ES-I3 (cell line): ENCODE data around the gene KHSRP.

ENCODE experiments used
- H3K36me3 ChIP-seq: 2 replicates; pipeline ENCODE4 v1.6.1; 2013; ENCODE audit warnings: mild to moderate bottlenecking, low read length, control low read depth, moderate library complexity; ENCODE audit not compliant: insufficient read depth
- H3K4me1 ChIP-seq: 2 replicates; pipeline ENCODE4 v1.6.1; 2013; ENCODE audit warnings: mild to moderate bottlenecking, control low read depth, low read length; ENCODE audit not compliant: insufficient read depth
- H3K9ac ChIP-seq: 2 replicates; pipeline ENCODE4 v1.6.1; 2013; ENCODE audit warnings: low read depth, mild to moderate bottlenecking, low read length, moderate library complexity
- H3K9me3 ChIP-seq: 2 replicates; pipeline ENCODE4 v1.6.1; 2013; ENCODE audit warnings: mild to moderate bottlenecking, low read length, moderate library complexity; ENCODE audit not compliant: control insufficient read depth, insufficient read depth

Gene KHSRP

DNA sequence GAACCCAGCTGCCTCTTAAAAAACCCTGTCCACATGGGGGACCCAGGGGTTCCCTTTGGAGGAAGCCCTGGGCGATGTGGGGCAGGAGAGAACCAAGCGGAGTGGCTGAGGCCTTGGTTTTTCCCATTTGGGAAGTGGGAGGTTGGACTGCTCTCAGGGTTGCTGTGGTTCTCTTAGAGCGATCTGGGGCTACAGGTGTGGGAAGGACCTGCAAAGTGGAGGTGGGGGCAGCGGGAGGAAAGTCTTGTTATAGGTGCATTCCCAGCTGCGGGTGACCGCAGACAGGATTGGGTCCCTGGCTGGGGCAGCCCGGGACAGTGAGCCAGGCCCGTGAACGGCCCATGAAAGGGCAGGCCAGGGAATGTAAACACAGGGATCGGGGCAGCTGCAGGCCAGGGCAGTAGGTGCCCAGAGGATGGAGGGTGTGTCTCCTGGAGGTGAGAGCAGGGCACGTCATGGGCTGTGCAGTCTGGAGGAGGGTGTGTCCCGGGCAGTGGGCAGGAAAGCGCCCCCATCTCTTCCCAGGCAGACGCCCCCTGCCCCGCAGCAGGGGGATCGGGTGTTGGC is 34.2 kb upstream of the KHSRP start:
- Histone ChIP-seq H3K4me1 (peaks cover 9% of the 10 kb centered on the region; the same call in 1 of the 2 replicates), H3K9me3 (peaks cover 5% of the 10 kb centered on the region), H3K9ac (peak overlapping the region; percentile 79; the same call in 1 of the 2 replicates), H3K36me3 (peaks cover 2% of the 10 kb centered on the region; the same call in 1 of the 2 replicates)

GRCh38 chr19:6457958-6458694 is 33.5 kb upstream of the KHSRP start:
- Histone ChIP-seq H3K9ac (peak overlapping the region; percentile 79; the same call in 1 of the 2 replicates), H3K4me1 (peaks cover 9% of the 10 kb centered on the region; the same call in 1 of the 2 replicates), H3K9me3 (peaks cover 5% of the 10 kb centered on the region), H3K36me3 (peaks cover 5% of the 10 kb centered on the region; the same call in 1 of the 2 replicates)

GRCh38 chr19:6455924-6456323 is 31.3 kb upstream of the KHSRP start:
- H3K36me3 ChIP-seq, result peaks cover 5% of the 10 kb centered on the region; the same call in 1 of the 2 replicates
- H3K9ac ChIP-seq, result no peak overlapping the region
- H3K9me3 ChIP-seq, result peaks cover 5% of the 10 kb centered on the region
- peaks cover 9% of the 10 kb centered on the region; the same call in 1 of the 2 replicates for H3K4me1 ChIP-seq

GRCh38 chr19:6453951-6454565 is 29.4 kb upstream of the KHSRP start:
- peaks cover 5% of the 10 kb centered on the region for H3K9me3 ChIP-seq
- peaks cover 5% of the 10 kb centered on the region; the same call in 1 of the 2 replicates for H3K36me3 ChIP-seq
- H3K9ac ChIP-seq, result no peak overlapping the region
- H3K4me1 ChIP-seq, result peaks cover 9% of the 10 kb centered on the region; the same call in 1 of the 2 replicates

- H3K36me3 ChIP-seq, result peaks cover 5% of the 10 kb centered on the region; the same call in 1 of the 2 replicates
- H3K9ac ChIP-seq, result no peak overlapping the region
- peaks cover 5% of the 10 kb centered on the region for H3K9me3 ChIP-seq
- no peaks in the 10 kb centered on the region for H3K4me1 ChIP-seq
Measured at GRCh38 chr19:6452899-6453298, 28.3 kb upstream of the KHSRP start.

- Histone ChIP-seq H3K9me3 (peaks cover 5% of the 10 kb centered on the region), H3K9ac (no peak overlapping the region), H3K36me3 (peaks cover 5% of the 10 kb centered on the region; the same call in 1 of the 2 replicates), H3K4me1 (no peaks in the 10 kb centered on the region)
Measured at GRCh38 chr19:6452223-6452614, 27.6 kb upstream of the KHSRP start.

- peaks cover 5% of the 10 kb centered on the region for H3K9me3 ChIP-seq
- H3K9ac ChIP-seq, result no peak overlapping the region
- H3K4me1 ChIP-seq, result no peaks in the 10 kb centered on the region
- H3K36me3 ChIP-seq, result peaks cover 8% of the 10 kb centered on the region
Measured at GRCh38 chr19:6451583-6452222, 27.1 kb upstream of the KHSRP start.

DNA sequence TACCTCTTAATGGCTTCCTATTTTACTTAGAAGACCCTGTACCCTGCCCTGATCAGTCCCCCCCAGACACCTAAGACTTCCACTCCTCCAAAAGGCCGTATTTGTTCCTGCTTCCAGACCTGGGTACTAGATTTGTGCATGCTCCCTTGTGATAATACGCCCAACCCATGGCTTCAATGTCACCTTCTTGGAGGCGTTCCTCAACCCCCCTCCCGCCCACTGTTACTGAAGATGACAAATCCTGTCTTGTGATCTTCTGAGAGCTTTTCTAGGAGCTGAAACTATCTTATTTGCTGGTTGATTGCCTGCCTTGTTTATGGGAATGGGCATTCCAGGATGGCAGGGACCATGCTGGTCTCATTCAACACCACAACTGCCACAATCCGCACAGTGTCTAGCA is 25.6 kb upstream of the KHSRP start:
- no peaks in the 10 kb centered on the region for H3K4me1 ChIP-seq
- H3K9ac ChIP-seq, result no peak overlapping the region
- peaks cover 5% of the 10 kb centered on the region for H3K9me3 ChIP-seq
- H3K36me3 ChIP-seq, result peaks cover 9% of the 10 kb centered on the region

GRCh38 chr19:6448045-6448444 is 23.4 kb upstream of the KHSRP start:
- H3K36me3 ChIP-seq, result peaks cover 4% of the 10 kb centered on the region; the same call in 1 of the 2 replicates
- no peaks in the 10 kb centered on the region for H3K9me3 ChIP-seq
- H3K4me1 ChIP-seq, result no peaks in the 10 kb centered on the region
- H3K9ac ChIP-seq, result no peak overlapping the region

DNA sequence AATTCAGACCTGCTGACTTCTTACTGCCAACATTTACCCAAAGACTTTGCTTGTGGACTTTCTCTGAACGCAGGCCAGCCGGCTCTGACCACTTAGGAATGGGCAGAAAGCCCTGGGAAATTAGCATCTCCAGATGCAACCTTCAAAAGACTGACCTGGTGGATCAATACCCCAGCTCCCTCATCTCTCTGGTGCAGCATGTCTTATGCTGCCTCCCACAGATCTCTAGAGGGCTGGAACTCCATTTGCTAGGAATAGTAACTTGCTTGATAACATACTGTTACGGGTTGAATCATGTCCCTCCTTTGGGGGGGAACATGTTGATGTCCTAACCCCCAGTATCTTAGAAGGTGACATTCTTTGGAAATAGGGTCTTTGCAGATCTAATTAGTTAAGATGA is 21.8 kb upstream of the KHSRP start:
- no peak overlapping the region for H3K9ac ChIP-seq
- H3K36me3 ChIP-seq, result peaks cover 4% of the 10 kb centered on the region; the same call in 1 of the 2 replicates
- H3K4me1 ChIP-seq, result no peaks in the 10 kb centered on the region
- H3K9me3 ChIP-seq, result no peaks in the 10 kb centered on the region

DNA sequence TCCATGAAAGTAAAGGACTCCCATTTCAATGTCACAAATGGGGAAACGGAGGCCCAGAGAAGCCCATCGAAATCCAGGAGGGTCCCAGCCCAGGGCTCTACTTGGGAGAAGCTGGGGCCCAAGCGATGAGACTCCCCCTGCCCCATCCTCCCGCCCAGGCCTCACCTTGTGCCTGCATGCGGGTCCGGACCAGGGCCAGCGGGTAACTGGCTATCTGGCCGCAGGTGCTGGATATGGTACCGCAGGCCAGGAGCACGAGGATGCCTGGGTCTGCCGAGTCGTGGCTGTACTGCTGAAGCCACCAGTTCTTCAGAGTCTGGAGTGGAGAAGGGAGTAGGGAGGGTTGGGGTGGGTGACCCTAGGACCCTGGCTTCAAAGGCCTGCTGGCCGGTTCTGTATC is 19.4 kb upstream of the KHSRP start:
- Histone ChIP-seq H3K9ac (no peak overlapping the region), H3K4me1 (no peaks in the 10 kb centered on the region), H3K36me3 (peaks cover 4% of the 10 kb centered on the region; the same call in 1 of the 2 replicates), H3K9me3 (no peaks in the 10 kb centered on the region)

GRCh38 chr19:6442087-6442688 is 17.6 kb upstream of the KHSRP start:
- Histone ChIP-seq H3K4me1 (no peaks in the 10 kb centered on the region), H3K9ac (no peak overlapping the region), H3K9me3 (no peaks in the 10 kb centered on the region), H3K36me3 (peaks cover 4% of the 10 kb centered on the region; the same call in 1 of the 2 replicates)

DNA sequence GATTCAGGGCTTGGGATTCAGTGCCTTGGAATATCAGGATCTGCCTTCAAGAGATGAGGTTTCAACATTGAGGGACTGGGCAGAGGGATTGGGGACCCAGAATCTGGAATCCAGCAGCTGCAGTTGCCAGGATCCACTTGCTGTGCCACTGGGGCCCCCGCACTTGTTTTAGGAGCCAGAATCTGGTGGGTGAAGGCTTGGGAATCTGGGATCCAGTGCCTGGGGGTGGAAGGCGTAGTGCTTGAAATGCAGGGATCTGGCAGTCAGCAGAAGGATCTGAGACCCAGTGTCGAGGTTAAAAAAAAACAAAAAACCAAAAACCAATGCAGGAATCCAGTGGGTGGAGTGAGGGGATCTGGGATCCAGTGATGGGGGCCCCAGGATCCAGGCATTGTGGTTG is 16.3 kb upstream of the KHSRP start:
- H3K9me3 ChIP-seq, result no peaks in the 10 kb centered on the region
- no peaks in the 10 kb centered on the region for H3K4me1 ChIP-seq
- H3K9ac ChIP-seq, result no peak overlapping the region
- H3K36me3 ChIP-seq, result no peaks in the 10 kb centered on the region

- Histone ChIP-seq H3K9ac (no peak overlapping the region), H3K4me1 (no peaks in the 10 kb centered on the region), H3K9me3 (no peaks in the 10 kb centered on the region), H3K36me3 (no peaks in the 10 kb centered on the region)
Measured at GRCh38 chr19:6439743-6440142, 15.1 kb upstream of the KHSRP start.
